ENCODE data around the gene CDH13. TPM values are rescaled to one million over a fixed set of nuclear protein-coding genes. Genes with fewer than 3 reads are reported as not detected.

The CDH13 gene
- total and polyA plus RNA-seq, 9 of the 15 experiments (the other 6 are each of a cell fraction or from before 2014, with no cell fraction given): 0.03 TPM; not detected in 8

GRCh38 chr16:83403761-83404160 is 777.0 kb downstream of the CDH13 start:
- H3K4me1 ChIP-seq (replicated peaks in 1 of 2; ENCODE audit: control insufficient read depth in 2 of 2, insufficient read depth in 2 of 2, low read length in 2 of 2): no peaks in the 10 kb centered on the region
- no peak for ATAC-seq

GRCh38 chr16:83404261-83404660 is 777.5 kb downstream of the CDH13 start:
- ATAC-seq: no peak
- H3K27me3 ChIP-seq (ENCODE audit: control insufficient read depth in 2 of 2, insufficient read depth in 2 of 2, low read length in 2 of 2): no peaks in the 10 kb centered on the region
- TF ChIP-seq CTBP1 (IDR thresholded peaks at IDR 0.05; ENCODE audit: borderline replicate concordance): no peak
- no peak for TF ChIP-seq EGR1 (conservative IDR thresholded peaks at IDR 0.05)
- no peak for TF ChIP-seq ZNF436 (CRISPR knock-in tag; IDR thresholded peaks at IDR 0.05)
- no peak for TF ChIP-seq USF2 (CRISPR knock-in tag; IDR thresholded peaks at IDR 0.05)
- TF ChIP-seq ZNF140 (CRISPR knock-in tag; IDR thresholded peaks at IDR 0.05): no peak
- no peak for TF ChIP-seq THRB (CRISPR knock-in tag; conservative IDR thresholded peaks at IDR 0.05)
- no peak for TF ChIP-seq SRSF3 (IDR thresholded peaks at IDR 0.05; ENCODE audit: insufficient read depth, low read length)
- no peak for TF ChIP-seq ZNF311 (CRISPR knock-in tag; IDR thresholded peaks at IDR 0.05)
- TF ChIP-seq ZNF165 (CRISPR knock-in tag; IDR thresholded peaks at IDR 0.05; ENCODE audit: borderline replicate concordance): no peak
- TF ChIP-seq CEBPG (CRISPR knock-in tag; IDR thresholded peaks at IDR 0.05): no peak
- no peak for TF ChIP-seq CEBPG (tag; conservative IDR thresholded peaks at IDR 0.05 in 1 of 2, IDR thresholded peaks at IDR 0.05 in 1 of 2)
- TF ChIP-seq BRD4 (IDR thresholded peaks at IDR 0.05): no peak
- no peak for TF ChIP-seq HDGF (IDR thresholded peaks at IDR 0.05)
- no peak for TF ChIP-seq TEAD4 (IDR thresholded peaks at IDR 0.05; ENCODE audit: low read length)
- TF ChIP-seq TEAD4 (CRISPR knock-in tag; IDR thresholded peaks at IDR 0.05; ENCODE audit: borderline replicate concordance): no peak

More at GRCh38 chr16:83403761-83404160, 777.0 kb downstream of the CDH13 start:
- Histone ChIP-seq H2AFZ (ENCODE audit: low read depth, low read length) (no peak overlapping the region), H3K4me2 (ENCODE audit: insufficient read depth, low read length) (no peak overlapping the region), H3K36me3 (ENCODE audit: control insufficient read depth, insufficient read depth, low read length) (no peaks in the 10 kb centered on the region), H3K9me1 (ENCODE audit: control insufficient read depth, insufficient read depth, low read length) (no peaks in the 10 kb centered on the region), H4K20me1 (replicated peaks; ENCODE audit: control insufficient read depth, insufficient read depth, low read length) (no peaks in the 10 kb centered on the region), H3K27me3 (ENCODE audit: control insufficient read depth in 2 of 2, insufficient read depth in 2 of 2, low read length in 2 of 2) (no peaks in the 10 kb centered on the region), H3K9ac (ENCODE audit: insufficient read depth in 1 of 2, low read depth in 2 of 2, low read length in 2 of 2) (no peak overlapping the region), H3K79me2 (ENCODE audit: control insufficient read depth, insufficient read depth, low read length) (no peaks in the 10 kb centered on the region), H3K9me3 (replicated peaks; ENCODE audit: control insufficient read depth, insufficient read depth, low read depth, low read length) (no peaks in the 10 kb centered on the region), H3K27ac (ENCODE audit: extremely low read depth, low read depth, low read length) (no peak overlapping the region), H3K4me3 (no peak overlapping the region)
- no peak for FAIRE-seq
- BruUV-seq (replicated peaks): no TSS peak
- ChIA-PET CTCF (ENCODE audit: low intra/inter-chr PET ratio) (no interaction called here), POLR2A (no interaction called here)
- 3% methylated on average over 2 of the region's 2 CpGs for WGBS (ENCODE audit: insufficient coverage, low coverage, missing lambda C conversion rate)
- TF ChIP-seq MED1 (CRISPR knock-in tag; IDR thresholded peaks at IDR 0.05; ENCODE audit: borderline replicate concordance): no peak
- TF ChIP-seq ARID1B (IDR thresholded peaks at IDR 0.05): no peak
- TF ChIP-seq POU5F1 (IDR thresholded peaks at IDR 0.05; ENCODE audit: borderline replicate concordance, low read depth, low read length, partially characterized antibody): no peak
- in situ Hi-C loops (cut with MboI) (no loop called here), intact Hi-C loops (cut with micrococcal nuclease) (no loop called here)
- DNase-seq (ENCODE audit: extremely low read depth in 1 of 4, low spot score in 3 of 4): no peak

More at GRCh38 chr16:83404261-83404660, 777.5 kb downstream of the CDH13 start:
- no peaks in the 10 kb centered on the region for H3K79me2 ChIP-seq (ENCODE audit: control insufficient read depth, insufficient read depth, low read length)
- H3K4me3 ChIP-seq: no peak overlapping the region
- FAIRE-seq (no peak), DNase-seq (ENCODE audit: extremely low read depth in 1 of 4, low spot score in 3 of 4) (no peak)
- 0% methylated on average over 3 of the region's 3 CpGs for WGBS (ENCODE audit: insufficient coverage, low coverage, missing lambda C conversion rate)
- no peaks in the 10 kb centered on the region for H3K36me3 ChIP-seq (ENCODE audit: control insufficient read depth, insufficient read depth, low read length)
- H3K9me1 ChIP-seq (ENCODE audit: control insufficient read depth, insufficient read depth, low read length): no peaks in the 10 kb centered on the region
- no peak overlapping the region for H2AFZ ChIP-seq (ENCODE audit: low read depth, low read length)
- intact Hi-C loops (cut with micrococcal nuclease): no loop called here
- in situ Hi-C loops (cut with MboI): no loop called here
- no peak overlapping the region for H3K4me2 ChIP-seq (ENCODE audit: insufficient read depth, low read length)
- H3K27ac ChIP-seq (ENCODE audit: extremely low read depth, low read depth, low read length): no peak overlapping the region
- no TSS peak for BruUV-seq (replicated peaks)
- no peaks in the 10 kb centered on the region for H4K20me1 ChIP-seq (replicated peaks; ENCODE audit: control insufficient read depth, insufficient read depth, low read length)
- no peaks in the 10 kb centered on the region for H3K4me1 ChIP-seq (replicated peaks in 1 of 2; ENCODE audit: control insufficient read depth in 2 of 2, insufficient read depth in 2 of 2, low read length in 2 of 2)
- CTCF ChIA-PET (ENCODE audit: low intra/inter-chr PET ratio): interaction anchor here (0.6 kb wide), 1 partner anchor 43 kb away, joined by 3 read pairs; no protein-coding TSS in a partner anchor
- H3K9ac ChIP-seq (ENCODE audit: insufficient read depth in 1 of 2, low read depth in 2 of 2, low read length in 2 of 2): no peak overlapping the region
- POLR2A ChIA-PET: no interaction called here
- H3K9me3 ChIP-seq (replicated peaks; ENCODE audit: control insufficient read depth, insufficient read depth, low read depth, low read length): no peaks in the 10 kb centered on the region

All from K562 (cell line).